GM12878 (cell line): Measurements from ENCODE around the gene THSD4. TPM values are rescaled to one million over a fixed set of nuclear protein-coding genes. Genes with fewer than 3 reads are reported as not detected.

Experiments used
- ATAC-seq: fragments of 200-7000 bp; cut with Tn5 transposase; 3 replicates; pipeline ENCODE4 v1.9.1; 2020; ENCODE audit warnings: mild to moderate bottlenecking, moderate library complexity
- BruUV-seq: library from RNA; stranded (reverse); fragments of 400-500 nt; replicated peaks from 2 replicates; lab custom pipeline; 2021; lab: Mats Ljungman, UMichigan
- CTCF ChIA-PET: fragments of 300-600 bp; sonication (Branson Sonifier 250); formaldehyde crosslinking; extraction: SDS; loops from one replicate; lab custom pipeline; 2021; ENCODE audit warnings: inconsistent platforms; lab: Yijun Ruan, JAX
- POLR2A ChIA-PET: fragments of 350-600 bp; formaldehyde crosslinking; extraction: SDS; loops from one replicate; lab custom pipeline; 2021; ENCODE audit warnings: inconsistent platforms; lab: Charles Lee
- RAD21 ChIA-PET: fragments of 300-600 bp; sonication (Branson Sonifier 250); formaldehyde crosslinking; loops from one replicate; lab custom pipeline; 2023; ENCODE audit warnings: antibody characterized with exemption; ENCODE audit not compliant: unreplicated experiment; lab: Charles Lee
- SMC1A ChIA-PET: fragments of 300-600 bp; sonication (Branson Sonifier 250); formaldehyde crosslinking; loops from one replicate; lab custom pipeline; 2023; ENCODE audit not compliant: unreplicated experiment, uncharacterized antibody; lab: Charles Lee
- DNase-seq: peaks from one replicate; pipeline ENCODE4 v3.0.0-alpha.2; 2011; ENCODE audit warnings: low read depth, low spot score
- FAIRE-seq: peaks from 3 replicates; lab custom pipeline; 2011; peaks lifted over from hg19 to GRCh38; lab: Jason Lieb, UNC
- H2AFZ ChIP-seq: 2 replicates; pipeline ENCODE4 v1.6.0; 2011; ENCODE audit warnings: low read depth, low read length, control low read depth; ENCODE audit not compliant: control insufficient read depth
- H3K27ac ChIP-seq: 2 replicates; pipeline ENCODE4 v1.5.1; 2011; ENCODE audit warnings: control low read depth; ENCODE audit not compliant: control insufficient read depth, insufficient read depth
- H3K27me3 ChIP-seq, 2 experiments: replicated peaks in 1 of 2; 2 replicates each; pipeline versions ENCODE4 v1.6.0 to v1.6.1; 2011; ENCODE audit warnings: low read length in 1 of 2; ENCODE audit not compliant: control insufficient read depth in 2 of 2, insufficient read depth in 2 of 2
- H3K36me3 ChIP-seq, 2 experiments: 2 replicates each; pipeline ENCODE4 v1.5.1; 2011; ENCODE audit warnings: low read length in 1 of 2; ENCODE audit not compliant: control insufficient read depth in 2 of 2, insufficient read depth in 2 of 2
- H3K4me1 ChIP-seq: 2 replicates; pipeline ENCODE4 v1.6.1; 2011; ENCODE audit warnings: mild to moderate bottlenecking, low read length, moderate library complexity, mixed read lengths; ENCODE audit not compliant: control insufficient read depth, insufficient read depth
- H3K4me2 ChIP-seq: 2 replicates; pipeline ENCODE4 v1.6.0; 2011; ENCODE audit warnings: control low read depth; ENCODE audit not compliant: control insufficient read depth, insufficient read depth
- H3K4me3 ChIP-seq: fragments of 200-600 bp; sonication (generic); 2 replicates; pipeline ENCODE4 v1.5.1; 2016
- H3K79me2 ChIP-seq: 2 replicates; pipeline ENCODE4 v1.6.0; 2011; ENCODE audit warnings: low read length; ENCODE audit not compliant: control insufficient read depth, insufficient read depth
- H3K9ac ChIP-seq: 2 replicates; pipeline ENCODE4 v1.8.0; 2011; ENCODE audit warnings: low read length, control low read depth, mixed read lengths; ENCODE audit not compliant: control insufficient read depth, insufficient read depth
- H3K9me3 ChIP-seq: replicated peaks from 3 replicates; pipeline ENCODE4 v1.5.1; 2011; ENCODE audit warnings: mild to moderate bottlenecking, low read length; ENCODE audit not compliant: control insufficient read depth, insufficient read depth
- H4K20me1 ChIP-seq: 2 replicates; pipeline ENCODE4 v1.6.0; 2011; ENCODE audit not compliant: control insufficient read depth, insufficient read depth
- BHLHE40 ChIP-seq, 2 experiments: fragments of 450-650 bp in 1 of 2; IDR thresholded peaks; 2 replicates each; pipeline ENCODE4 v1.6.1; 2011 to 2017; ENCODE audit warnings: low read depth in 2 of 2, borderline replicate concordance in 1 of 2, improper control_type of control experiment in 1 of 2, low read length in 1 of 2, mild to moderate bottlenecking in 1 of 2
- FOXK2 ChIP-seq: fragments of 450-650 bp; IDR thresholded peaks from 2 replicates; pipeline ENCODE4 v1.6.1; 2017; ENCODE audit warnings: mild to moderate bottlenecking, moderate library complexity
- MEF2B ChIP-seq: fragments of 450-650 bp; IDR thresholded peaks from 2 replicates; pipeline ENCODE4 v1.6.1; 2018; ENCODE audit warnings: mild to moderate bottlenecking, moderate library complexity; ENCODE audit not compliant: partially characterized antibody, poor library complexity, severe bottlenecking
- RAD51 ChIP-seq: fragments of 450-650 bp; IDR thresholded peaks from 2 replicates; pipeline ENCODE4 v1.6.1; 2016; ENCODE audit warnings: moderate library complexity, mild to moderate bottlenecking, inconsistent platforms
- WGBS: methylation state at CpG from one replicate; pipeline ENCODE4 v1.1.6; 2016; ENCODE audit warnings: low lambda C conversion rate; ENCODE audit not compliant: insufficient replicate concordance, insufficient coverage; ENCODE audit errors: missing lambda C conversion rate; 5-methylcytosine and 5-hydroxymethylcytosine counted together
- in situ Hi-C: fragments of 300-500 bp; cut with MboI; formaldehyde crosslinking; loops from 9 replicates; pipeline ENCODE4 v1.14.3; 2018; ENCODE audit warnings: mixed read lengths
- intact Hi-C: fragments of 100-400 bp; cut with micrococcal nuclease; formaldehyde crosslinking; loops from one replicate; pipeline ENCODE4 v1.14.2; 2022; ENCODE audit not compliant: unreplicated experiment
- polyA plus RNA-seq, 11 experiments: library from polyadenylated mRNA; depleted of rRNA in 4 of 11; unstranded in 6 of 11; stranded (reverse) in 5 of 11; fragments of >200 nt; fragmentation: Nextera tagmentation in 4 of 11; fragmentation: Illumina TruSeq in 1 of 11; extraction: Ambion mirVana in 4 of 11; extraction: Trizol in 1 of 11; gene quantifications; 1 replicate in 1 of 11; 2 replicates in 10 of 11; pipeline versions ENCODE4 v1.2.1 to v1.2.3, GENCODE V29; 2011 to 2016; ENCODE audit warnings: inconsistent platforms in 2 of 11, missing spikeins in 2 of 11, low read depth in 1 of 11
- total RNA-seq, 4 experiments: library from RNA; depleted of rRNA in 3 of 4; stranded (reverse); fragments of >200 nt in 3 of 4; fragmentation: Illumina TruSeq in 1 of 4; extraction: Trizol in 1 of 4; gene quantifications; 2 replicates each; pipeline versions ENCODE4 v1.2.1 to v1.2.3, GENCODE V29; 2013 to 2021
- TF ChIP-seq, protein P1 (sequence below): fragments of 450-650 bp; conservative IDR thresholded peaks from 2 replicates; pipeline ENCODE4 v1.6.1; 2017; ENCODE audit warnings: mild to moderate bottlenecking, moderate library complexity

The THSD4 gene
- total and polyA plus RNA-seq, 10 of the 15 experiments (the other 5 are each of a cell fraction or from before 2014, with no cell fraction given), result 0.04 to 0.13 (median 0.05) TPM; not detected in 7

DNA sequence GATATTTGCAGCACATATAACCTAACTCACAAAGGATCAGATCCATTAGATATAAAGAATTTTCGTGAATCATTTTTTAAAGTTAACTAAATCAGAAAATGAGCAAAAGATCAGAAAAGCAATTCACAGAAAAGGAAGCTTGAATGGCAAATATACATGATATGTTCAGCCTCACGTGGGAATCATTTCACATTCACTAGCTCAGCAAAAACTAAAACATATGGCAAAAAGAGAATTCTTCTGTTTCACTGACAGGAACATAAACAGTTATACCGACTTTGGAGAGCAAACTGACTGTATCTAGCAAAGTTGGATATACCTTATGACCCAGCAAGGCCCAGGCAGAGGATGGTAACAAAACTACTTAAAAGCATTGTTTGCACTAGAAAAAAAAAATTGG, 661.0 kb downstream of the THSD4 start:
- FAIRE-seq, result no peak
- no peaks in the 10 kb centered on the region for H3K27me3 ChIP-seq
- in situ Hi-C loops (no loop called here), intact Hi-C loops (no loop called here)
- no peak overlapping the region for H3K27ac ChIP-seq
- BruUV-seq, result no TSS peak
- no peak overlapping the region for H2AFZ ChIP-seq
- ChIA-PET RAD21 (no interaction called here), SMC1A (interaction anchor here (0.9 kb wide), 1 partner anchor 379 kb away, joined by 4 read pairs; no protein-coding TSS in a partner anchor), CTCF (interaction anchor here (0.9 to 1.1 kb wide), 2 partner anchors 25 to 380 kb away, joined by 4 to 5 read pairs; no protein-coding TSS in a partner anchor), POLR2A (no interaction called here)
- no peak overlapping the region for H3K9ac ChIP-seq
- no peak overlapping the region for H3K4me2 ChIP-seq
- no peaks in the 10 kb centered on the region for H3K36me3 ChIP-seq
- no peak overlapping the region for H3K4me3 ChIP-seq
- DNase-seq, result no peak
- no peaks in the 10 kb centered on the region for H3K79me2 ChIP-seq
- H4K20me1 ChIP-seq, result no peaks in the 10 kb centered on the region
- TF ChIP-seq BHLHE40 (IDR thresholded peaks at IDR 0.05; ENCODE audit: borderline replicate concordance in 1 of 2, low read depth in 2 of 2, low read length in 1 of 2), result no peak
- TF ChIP-seq MEF2B, result no peak
- no peak for TF ChIP-seq RAD51
- TF ChIP-seq, protein P1, sequence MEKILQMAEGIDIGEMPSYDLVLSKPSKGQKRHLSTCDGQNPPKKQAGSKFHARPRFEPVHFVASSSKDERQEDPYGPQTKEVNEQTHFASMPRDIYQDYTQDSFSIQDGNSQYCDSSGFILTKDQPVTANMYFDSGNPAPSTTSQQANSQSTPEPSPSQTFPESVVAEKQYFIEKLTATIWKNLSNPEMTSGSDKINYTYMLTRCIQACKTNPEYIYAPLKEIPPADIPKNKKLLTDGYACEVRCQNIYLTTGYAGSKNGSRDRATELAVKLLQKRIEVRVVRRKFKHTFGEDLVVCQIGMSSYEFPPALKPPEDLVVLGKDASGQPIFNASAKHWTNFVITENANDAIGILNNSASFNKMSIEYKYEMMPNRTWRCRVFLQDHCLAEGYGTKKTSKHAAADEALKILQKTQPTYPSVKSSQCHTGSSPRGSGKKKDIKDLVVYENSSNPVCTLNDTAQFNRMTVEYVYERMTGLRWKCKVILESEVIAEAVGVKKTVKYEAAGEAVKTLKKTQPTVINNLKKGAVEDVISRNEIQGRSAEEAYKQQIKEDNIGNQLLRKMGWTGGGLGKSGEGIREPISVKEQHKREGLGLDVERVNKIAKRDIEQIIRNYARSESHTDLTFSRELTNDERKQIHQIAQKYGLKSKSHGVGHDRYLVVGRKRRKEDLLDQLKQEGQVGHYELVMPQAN, result no peak
- no peak for TF ChIP-seq FOXK2
- no peaks in the 10 kb centered on the region for H3K9me3 ChIP-seq
- WGBS, result 20% methylated on average over 3 of the region's 3 CpGs
- ATAC-seq, result no peak
- H3K4me1 ChIP-seq, result peaks cover 11% of the 10 kb centered on the region
